CD4-positive, alpha-beta T cell (primary cell): ENCODE data around the gene PPIAL4G. TPM values are rescaled to one million over a fixed set of nuclear protein-coding genes. Genes with fewer than 3 reads are reported as not detected.
"Not testable (repeated sequence)": the region's sequence is repeated elsewhere in the genome, so short reads cannot be mapped to it uniquely, and the experiment has no call there.

Experiments used
- ATAC-seq: fragments of 200-7000 bp; cut with Tn5 transposase; one replicate; pipeline ENCODE4 v1.10.0; 2022; ENCODE audit warnings: mild to moderate bottlenecking; ENCODE audit not compliant: poor library complexity
- CTCF ChIA-PET: fragments of 350-600 bp; sonication (Branson Sonifier 250); formaldehyde crosslinking; loops from one replicate; lab custom pipeline; 2021; ENCODE audit warnings: antibody characterized with exemption, inconsistent platforms; lab: Charles Lee
- POLR2A ChIA-PET: fragments of 350-600 bp; sonication (Branson Sonifier 250); formaldehyde crosslinking; loops from one replicate; lab custom pipeline; 2021; ENCODE audit warnings: antibody characterized with exemption, inconsistent platforms; lab: Charles Lee
- DNase-seq, 14 experiments: peaks; one replicate each; pipeline ENCODE4 v3.0.0-alpha.2; 2013 to 2020; ENCODE audit warnings: mixed read lengths in 2 of 14
- H3K27ac ChIP-seq, 2 donors: one replicate each; pipeline versions ENCODE4 v1.5.1 to v1.7.0; 2013; ENCODE audit warnings: low read length in 2 of 2, low read depth in 1 of 2, mild to moderate bottlenecking in 1 of 2
- H3K27me3 ChIP-seq, 2 experiments: 1 replicate in 1 of 2; 2 replicates in 1 of 2; pipeline versions ENCODE4 v1.6.1 to v1.7.0; 2013; ENCODE audit warnings: low read length in 2 of 2, control low read depth in 1 of 2, mild to moderate bottlenecking in 1 of 2, moderate library complexity in 1 of 2; ENCODE audit not compliant: insufficient read depth in 2 of 2, control insufficient read depth in 1 of 2
- H3K36me3 ChIP-seq: one replicate; pipeline ENCODE4 v1.6.1; 2013; ENCODE audit warnings: low read length, control low read depth; ENCODE audit not compliant: insufficient read depth
- H3K4me1 ChIP-seq: one replicate; pipeline ENCODE4 v1.6.1; 2013; ENCODE audit warnings: low read length, control low read depth; ENCODE audit not compliant: insufficient read depth
- H3K4me3 ChIP-seq: one replicate; pipeline ENCODE4 v1.5.1; 2013; ENCODE audit warnings: mild to moderate bottlenecking, low read length, moderate library complexity
- H3K9me3 ChIP-seq, 2 experiments: 1 replicate in 1 of 2; 2 replicates in 1 of 2; pipeline versions ENCODE4 v1.6.1 to v1.7.0; 2013; ENCODE audit warnings: low read length in 2 of 2, mild to moderate bottlenecking in 2 of 2, control low read depth in 1 of 2, moderate library complexity in 1 of 2; ENCODE audit not compliant: control insufficient read depth in 1 of 2, insufficient read depth in 1 of 2
- H3K27ac Mint-ChIP-seq: one replicate; pipeline ENCODE4 v1.8.0; 2020; ENCODE audit warnings: mixed read lengths
- H3K27me3 Mint-ChIP-seq: one replicate; pipeline ENCODE4 v1.8.0; 2021; ENCODE audit warnings: mixed read lengths
- H3K36me3 Mint-ChIP-seq: one replicate; pipeline ENCODE4 v1.8.0; 2021; ENCODE audit warnings: low read depth, mixed read lengths
- H3K4me1 Mint-ChIP-seq: one replicate; pipeline ENCODE4 v1.8.0; 2021; ENCODE audit warnings: low read depth, mixed read lengths
- H3K4me3 Mint-ChIP-seq: one replicate; pipeline ENCODE4 v1.8.0; 2020; ENCODE audit warnings: mild to moderate bottlenecking, mixed read lengths
- H3K9me3 Mint-ChIP-seq: one replicate; pipeline ENCODE4 v1.8.0; 2020; ENCODE audit warnings: mixed read lengths
- intact Hi-C, 2 experiments: fragments of 100-400 bp; cut with DNase I in 1 of 2; cut with micrococcal nuclease in 1 of 2; formaldehyde crosslinking; loops; one replicate each; pipeline versions ENCODE4 v1.15.1 to v1.9.0; 2023 to 2025; cut with DNase I, micrococcal nuclease
- total RNA-seq, 174 experiments: library from RNA in 2 of 174; stranded (reverse) in 2 of 174; gene quantifications; one replicate each; pipeline ENCODE4 v1.2.3 and lab custom pipeline; 2021 to 2026

PPIAL4G gene
- total RNA-seq, 2 experiments from 2014 or later = 0.11 to 0.14 TPM

GRCh38 chr1:148458901-148459581, 24.1 kb downstream of the PPIAL4G start:
- CTCF ChIA-PET, ATAC-seq, H3K27me3 ChIP-seq, H3K36me3 Mint-ChIP-seq, H3K9me3 ChIP-seq, H3K4me1 Mint-ChIP-seq, H3K9me3 Mint-ChIP-seq, H3K27me3 Mint-ChIP-seq, H3K36me3 ChIP-seq, H3K4me1 ChIP-seq, intact Hi-C loops: not testable (repeated sequence)
- POLR2A ChIA-PET = interaction anchor here (0.6 to 1.2 kb wide), 2 partner anchors 70 to 87 kb away, joined by 4 to 6 read pairs; no protein-coding TSS in a partner anchor
- Mint-ChIP-seq H3K4me3 (peak overlapping the region; percentile 80), H3K27ac (peak overlapping the region; percentile 99)
- DNase-seq = peak; percentile 16 to 67 (median 46)
- peak overlapping the region; percentile 87 to 90 for H3K27ac ChIP-seq
- peak overlapping the region; percentile 63 for H3K4me3 ChIP-seq

- peak in 10 of 14 experiments; percentile 29 to 87 (median 38) for DNase-seq
- intact Hi-C loops, H3K9me3 ChIP-seq, H3K27me3 ChIP-seq, H3K4me1 Mint-ChIP-seq, H3K36me3 Mint-ChIP-seq, CTCF ChIA-PET, H3K27me3 Mint-ChIP-seq, H3K36me3 ChIP-seq, H3K4me1 ChIP-seq, H3K9me3 Mint-ChIP-seq, ATAC-seq: not testable (repeated sequence)
- Histone ChIP-seq H3K27ac (peak overlapping the region; percentile 34 to 90), H3K4me3 (peak overlapping the region; percentile 34)
- POLR2A ChIA-PET = interaction anchor here (0.6 to 1.2 kb wide), 2 partner anchors 70 to 86 kb away, joined by 4 to 6 read pairs; no protein-coding TSS in a partner anchor
- Mint-ChIP-seq H3K4me3 (peak overlapping the region; percentile 99), H3K27ac (peak overlapping the region; percentile 99)
Measured at GRCh38 chr1:148458398-148458797, 24.7 kb downstream of the PPIAL4G start.

- H3K4me1 ChIP-seq, ATAC-seq, H3K27me3 ChIP-seq, H3K4me3 Mint-ChIP-seq, POLR2A ChIA-PET, CTCF ChIA-PET, H3K27me3 Mint-ChIP-seq, DNase-seq, H3K4me3 ChIP-seq, H3K9me3 ChIP-seq, H3K27ac ChIP-seq, intact Hi-C loops, H3K9me3 Mint-ChIP-seq, H3K36me3 Mint-ChIP-seq, H3K36me3 ChIP-seq: not testable (repeated sequence)
- Mint-ChIP-seq H3K27ac (peak overlapping the region; percentile 69), H3K4me1 (peaks cover 15% of the 10 kb centered on the region)
Measured at GRCh38 chr1:148452845-148453244, 30.3 kb downstream of the PPIAL4G start.

- H3K9me3 ChIP-seq, H3K4me3 Mint-ChIP-seq, POLR2A ChIA-PET, H3K36me3 ChIP-seq, H3K27ac ChIP-seq, H3K27me3 ChIP-seq, CTCF ChIA-PET, H3K27me3 Mint-ChIP-seq, intact Hi-C loops, H3K4me3 ChIP-seq, DNase-seq, ATAC-seq, H3K9me3 Mint-ChIP-seq: not testable (repeated sequence)
- Mint-ChIP-seq H3K4me1 (peaks cover 52% of the 10 kb centered on the region), H3K27ac (peak overlapping the region; percentile 52), H3K36me3 (peaks cover 29% of the 10 kb centered on the region)
- peaks cover 10% of the 10 kb centered on the region for H3K4me1 ChIP-seq
Measured at GRCh38 chr1:148439654-148440325, 43.3 kb downstream of the PPIAL4G start.
